ENCODE results near the gene RAB6B.

RAB6B gene

GRCh38 chr3:133933097-133934024 is 37.7 kb upstream of the RAB6B start:
- H3K27ac ChIP-seq: no peak overlapping the region
- DNase-seq: peak in 1 of 2 donors; percentile 52
- H3K27me3 ChIP-seq: peaks cover 0 to 3% of the 10 kb centered on the region in 2 donors
- no peak overlapping the region for H3K4me3 ChIP-seq
- H3K36me3 ChIP-seq: no peaks in the 10 kb centered on the region
- TF ChIP-seq CTCF (IDR thresholded peaks at IDR 0.05): no peak
- intact Hi-C loops (cut with DNase I; ENCODE audit: low total_unique reads): no loop called here
- H3K9me3 ChIP-seq: no peaks in the 10 kb centered on the region
- peaks cover 0 to 13% (median 4%) of the 10 kb centered on the region in 4 donors for H3K4me1 ChIP-seq

GRCh38 chr3:133932009-133932408 is 36.3 kb upstream of the RAB6B start:
- no peak overlapping the region for H3K27ac ChIP-seq
- intact Hi-C loops (cut with DNase I; ENCODE audit: low total_unique reads): no loop called here
- H3K4me1 ChIP-seq: peaks cover 0 to 14% (median 9%) of the 10 kb centered on the region in 4 donors
- DNase-seq: peak in 1 of 2 donors; percentile 33
- H3K27me3 ChIP-seq: peaks cover 0 to 3% of the 10 kb centered on the region in 2 donors
- no peaks in the 10 kb centered on the region for H3K36me3 ChIP-seq
- no peak for TF ChIP-seq CTCF (IDR thresholded peaks at IDR 0.05)
- no peak overlapping the region for H3K4me3 ChIP-seq
- H3K9me3 ChIP-seq: no peaks in the 10 kb centered on the region

DNA sequence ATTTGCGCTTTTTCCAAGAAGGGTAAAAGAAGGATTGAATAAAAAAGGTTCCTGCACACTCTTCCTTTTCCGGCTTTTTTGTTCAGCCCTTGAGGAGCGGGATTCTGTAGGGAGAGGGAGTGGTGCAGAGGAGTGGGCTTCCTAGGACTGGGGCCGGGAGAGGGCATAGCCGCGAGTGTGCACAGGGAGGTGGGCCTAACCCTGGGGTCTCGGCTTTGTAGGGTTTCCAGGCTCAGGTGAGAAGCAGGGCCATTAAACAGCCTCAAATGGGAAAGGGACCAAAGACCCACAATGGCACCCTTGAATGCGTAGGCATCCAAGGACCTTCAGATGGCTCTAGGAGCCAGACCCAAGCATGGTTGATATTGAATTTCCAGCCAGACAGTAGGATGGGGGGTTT is 35.4 kb upstream of the RAB6B start:
- Histone ChIP-seq H3K4me3 (no peak overlapping the region), H3K9me3 (no peaks in the 10 kb centered on the region), H3K36me3 (no peaks in the 10 kb centered on the region), H3K4me1 (peaks cover 0 to 16% (median 10%) of the 10 kb centered on the region in 4 donors), H3K27me3 (peaks cover 0 to 3% of the 10 kb centered on the region in 2 donors), H3K27ac (no peak overlapping the region)
- intact Hi-C loops (cut with DNase I; ENCODE audit: low total_unique reads): no loop called here
- no peak for DNase-seq
- TF ChIP-seq CTCF (IDR thresholded peaks at IDR 0.05): no peak

- Histone ChIP-seq H3K27ac (no peak overlapping the region), H3K36me3 (no peaks in the 10 kb centered on the region), H3K4me1 (peaks cover 0 to 16% (median 10%) of the 10 kb centered on the region in 4 donors), H3K27me3 (peaks cover 0 to 3% of the 10 kb centered on the region in 2 donors), H3K4me3 (no peak overlapping the region), H3K9me3 (no peaks in the 10 kb centered on the region)
- intact Hi-C loops (cut with DNase I; ENCODE audit: low total_unique reads): no loop called here
- peak in 1 of 2 experiments; percentile 34 for TF ChIP-seq CTCF (IDR thresholded peaks at IDR 0.05)
- DNase-seq: no peak
Measured at GRCh38 chr3:133930341-133930933, 34.8 kb upstream of the RAB6B start.

GRCh38 chr3:133928903-133929607 is 33.4 kb upstream of the RAB6B start:
- no peak overlapping the region for H3K4me3 ChIP-seq
- peak in 1 of 2 donors; percentile 58 for DNase-seq
- TF ChIP-seq CTCF (IDR thresholded peaks at IDR 0.05): no peak
- H3K27me3 ChIP-seq: peaks cover 0 to 3% of the 10 kb centered on the region in 2 donors
- no peaks in the 10 kb centered on the region for H3K36me3 ChIP-seq
- H3K4me1 ChIP-seq: peaks cover 0 to 16% (median 10%) of the 10 kb centered on the region in 4 donors
- intact Hi-C loops (cut with DNase I; ENCODE audit: low total_unique reads): loop anchor here (5.0 to 10.0 kb wide), 2 partner anchors 107 to 264 kb away; partner anchors contain the start of gene TOPBP1
- H3K27ac ChIP-seq: no peak overlapping the region
- H3K9me3 ChIP-seq: no peaks in the 10 kb centered on the region
